Vagina (tissue), 2 donors: ENCODE measurements around the gene CARD10.

Experiments used
- POLR2A ChIP-seq, 2 donors: fragments of 450-650 bp; IDR thresholded peaks; one replicate each; pipeline ENCODE4 v1.6.1; 2017; ENCODE audit warnings: antibody characterized with exemption in 2 of 2, mild to moderate bottlenecking in 2 of 2, moderate library complexity in 2 of 2
- POLR2AphosphoS5 ChIP-seq, 2 donors: sonication (generic); formaldehyde crosslinking; IDR thresholded peaks; one replicate each; pipeline ENCODE4 v1.9.0; 2017; ENCODE audit warnings: antibody characterized with exemption in 2 of 2, mild to moderate bottlenecking in 2 of 2, low read depth in 1 of 2; ENCODE audit not compliant: insufficient read depth in 1 of 2
- TF ChIP-seq, protein P1 (sequence below), 3 experiments: fragments of 450-650 bp in 2 of 3; fragments of 200-600 bp in 1 of 3; sonication (generic) in 1 of 3; IDR thresholded peaks; one replicate each; pipeline ENCODE4 v1.5.1; 2017 to 2019; ENCODE audit warnings: antibody characterized with exemption in 3 of 3, mild to moderate bottlenecking in 2 of 3, moderate library complexity in 2 of 3

DNA sequence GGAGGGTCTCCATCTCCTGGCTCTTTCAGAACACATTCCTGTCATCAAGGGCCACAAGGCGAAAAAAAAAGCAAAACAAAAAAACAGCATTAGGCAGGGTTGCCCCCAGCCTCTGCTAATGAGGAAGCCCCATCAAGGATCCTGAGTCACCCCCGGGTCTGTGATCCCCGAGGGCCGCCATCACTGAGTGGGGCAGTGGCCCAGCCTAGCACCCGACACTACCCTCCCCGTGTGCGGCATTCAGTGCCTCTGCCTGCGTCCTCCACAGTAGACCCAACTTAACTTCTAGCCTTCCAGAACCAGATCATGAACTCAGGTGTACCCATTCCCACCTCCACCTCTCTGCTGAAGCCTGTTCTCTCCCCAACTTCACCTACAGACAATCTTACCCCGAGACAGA, 34.5 kb upstream of the CARD10 start:
- TF ChIP-seq, protein P1, sequence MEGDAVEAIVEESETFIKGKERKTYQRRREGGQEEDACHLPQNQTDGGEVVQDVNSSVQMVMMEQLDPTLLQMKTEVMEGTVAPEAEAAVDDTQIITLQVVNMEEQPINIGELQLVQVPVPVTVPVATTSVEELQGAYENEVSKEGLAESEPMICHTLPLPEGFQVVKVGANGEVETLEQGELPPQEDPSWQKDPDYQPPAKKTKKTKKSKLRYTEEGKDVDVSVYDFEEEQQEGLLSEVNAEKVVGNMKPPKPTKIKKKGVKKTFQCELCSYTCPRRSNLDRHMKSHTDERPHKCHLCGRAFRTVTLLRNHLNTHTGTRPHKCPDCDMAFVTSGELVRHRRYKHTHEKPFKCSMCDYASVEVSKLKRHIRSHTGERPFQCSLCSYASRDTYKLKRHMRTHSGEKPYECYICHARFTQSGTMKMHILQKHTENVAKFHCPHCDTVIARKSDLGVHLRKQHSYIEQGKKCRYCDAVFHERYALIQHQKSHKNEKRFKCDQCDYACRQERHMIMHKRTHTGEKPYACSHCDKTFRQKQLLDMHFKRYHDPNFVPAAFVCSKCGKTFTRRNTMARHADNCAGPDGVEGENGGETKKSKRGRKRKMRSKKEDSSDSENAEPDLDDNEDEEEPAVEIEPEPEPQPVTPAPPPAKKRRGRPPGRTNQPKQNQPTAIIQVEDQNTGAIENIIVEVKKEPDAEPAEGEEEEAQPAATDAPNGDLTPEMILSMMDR (IDR thresholded peaks at IDR 0.05): no peak
- no peak for TF ChIP-seq POLR2A (IDR thresholded peaks at IDR 0.05)
- TF ChIP-seq POLR2AphosphoS5 (IDR thresholded peaks at IDR 0.05; ENCODE audit: insufficient read depth in 1 of 2, low read depth in 1 of 2): no peak
